Smooth muscle cell (in vitro differentiated cells): ENCODE data around the gene MAN2B2. TPM values are rescaled to one million over a fixed set of nuclear protein-coding genes. Genes with fewer than 3 reads are reported as not detected.

Experiments
- DNase-seq: peaks from one replicate; lab custom pipeline; 2025; ENCODE audit not compliant: unreplicated experiment; lab: John Stamatoyannopoulos, UW
- H2AFZ ChIP-seq: fragments of 200-600 bp; sonication (generic); 2 replicates; pipeline ENCODE4 v1.6.0; 2016; ENCODE audit warnings: antibody characterized with exemption, low read depth, mild to moderate bottlenecking
- H3F3A ChIP-seq: fragments of 200-600 bp; sonication (generic); 2 replicates; pipeline ENCODE4 v1.6.0; 2017; ENCODE audit warnings: antibody characterized with exemption, low read depth
- H3K27ac ChIP-seq: fragments of 200-600 bp; sonication (generic); 2 replicates; pipeline ENCODE4 v1.5.1; 2016; ENCODE audit warnings: low read depth, mild to moderate bottlenecking
- H3K27me3 ChIP-seq: fragments of 200-600 bp; sonication (generic); 2 replicates; pipeline ENCODE4 v1.6.1; 2016; ENCODE audit warnings: low read depth, mild to moderate bottlenecking
- H3K36me3 ChIP-seq: fragments of 200-600 bp; sonication (generic); 2 replicates; pipeline ENCODE4 v1.5.1; 2016; ENCODE audit warnings: low read depth
- H3K4me1 ChIP-seq: fragments of 200-600 bp; sonication (generic); 2 replicates; pipeline ENCODE4 v1.5.1; 2016; ENCODE audit warnings: low read depth
- H3K4me2 ChIP-seq: fragments of 200-600 bp; sonication (generic); 2 replicates; pipeline ENCODE4 v1.6.0; 2016; ENCODE audit warnings: mild to moderate bottlenecking
- H3K4me3 ChIP-seq: fragments of 200-600 bp; sonication (generic); 2 replicates; pipeline ENCODE4 v1.5.1; 2016; ENCODE audit warnings: mild to moderate bottlenecking
- H3K79me2 ChIP-seq: fragments of 200-600 bp; sonication (generic); 2 replicates; pipeline ENCODE4 v1.6.0; 2016; ENCODE audit warnings: low read depth, mild to moderate bottlenecking
- H3K9ac ChIP-seq: fragments of 200-600 bp; sonication (generic); 2 replicates; pipeline ENCODE4 v1.6.0; 2016; ENCODE audit warnings: low read depth
- H3K9me3 ChIP-seq: fragments of 200-600 bp; sonication (generic); replicated peaks from 2 replicates; pipeline ENCODE4 v1.5.1; 2016; ENCODE audit warnings: low read depth
- H4K20me1 ChIP-seq: fragments of 200-600 bp; sonication (generic); 2 replicates; pipeline ENCODE4 v1.6.0; 2016; ENCODE audit warnings: low read depth
- WGBS: methylation state at CpG from one replicate; pipeline ENCODE4 v1.1.7; 2016; ENCODE audit warnings: low lambda C conversion rate; 5-methylcytosine and 5-hydroxymethylcytosine counted together
- polyA plus RNA-seq: library from polyadenylated mRNA; unstranded; fragments of >200 nt; fragmentation: Nextera tagmentation; extraction: Ambion mirVana; gene quantifications from 2 replicates; pipeline ENCODE4 v1.2.1, GENCODE V29; 2016
- total RNA-seq: library from RNA; depleted of rRNA; stranded (reverse); fragments of >200 nt; gene quantifications from 2 replicates; pipeline ENCODE4 v1.2.3, GENCODE V29; 2014
- TF ChIP-seq, protein P1 (sequence below): fragments of 200-600 bp; sonication (generic); IDR thresholded peaks from 2 replicates; pipeline ENCODE4 v1.5.1; 2017; ENCODE audit warnings: borderline replicate concordance, mild to moderate bottlenecking, antibody characterized with exemption; ENCODE audit not compliant: insufficient read depth, poor library complexity, severe bottlenecking

The MAN2B2 gene
- total and polyA plus RNA-seq, 2 experiments from 2014 or later: 14.5 to 18.3 TPM

DNA sequence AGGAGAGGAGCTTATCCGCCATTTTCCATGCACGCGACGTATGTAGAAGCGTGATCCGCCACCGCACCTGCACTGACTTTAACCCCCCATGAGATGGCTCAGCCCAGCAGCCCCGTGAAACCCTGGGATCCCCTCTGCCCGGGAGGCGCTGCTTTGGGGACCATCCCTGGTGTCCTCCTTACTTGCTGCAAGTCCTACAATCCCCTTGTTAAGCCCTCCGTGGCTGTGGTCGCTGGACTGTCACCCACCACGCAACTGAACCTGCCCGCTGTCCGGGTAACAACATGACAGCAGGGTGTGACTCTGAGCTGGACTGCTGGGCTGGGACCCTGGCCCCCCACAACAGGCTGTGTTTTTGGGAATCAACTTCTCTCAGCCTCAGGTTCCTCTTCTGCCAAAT is 44.7 kb upstream of the MAN2B2 start:
- no peaks in the 10 kb centered on the region for H3K27me3 ChIP-seq
- H4K20me1 ChIP-seq: no peaks in the 10 kb centered on the region
- no peaks in the 10 kb centered on the region for H3K36me3 ChIP-seq
- H2AFZ ChIP-seq: no peak overlapping the region
- 94% methylated on average over 15 of the region's 15 CpGs for WGBS
- no peak for DNase-seq
- H3K4me1 ChIP-seq: no peaks in the 10 kb centered on the region
- H3K9ac ChIP-seq: no peak overlapping the region
- no peak overlapping the region for H3K4me3 ChIP-seq
- no peak overlapping the region for H3K27ac ChIP-seq
- TF ChIP-seq, protein P1, sequence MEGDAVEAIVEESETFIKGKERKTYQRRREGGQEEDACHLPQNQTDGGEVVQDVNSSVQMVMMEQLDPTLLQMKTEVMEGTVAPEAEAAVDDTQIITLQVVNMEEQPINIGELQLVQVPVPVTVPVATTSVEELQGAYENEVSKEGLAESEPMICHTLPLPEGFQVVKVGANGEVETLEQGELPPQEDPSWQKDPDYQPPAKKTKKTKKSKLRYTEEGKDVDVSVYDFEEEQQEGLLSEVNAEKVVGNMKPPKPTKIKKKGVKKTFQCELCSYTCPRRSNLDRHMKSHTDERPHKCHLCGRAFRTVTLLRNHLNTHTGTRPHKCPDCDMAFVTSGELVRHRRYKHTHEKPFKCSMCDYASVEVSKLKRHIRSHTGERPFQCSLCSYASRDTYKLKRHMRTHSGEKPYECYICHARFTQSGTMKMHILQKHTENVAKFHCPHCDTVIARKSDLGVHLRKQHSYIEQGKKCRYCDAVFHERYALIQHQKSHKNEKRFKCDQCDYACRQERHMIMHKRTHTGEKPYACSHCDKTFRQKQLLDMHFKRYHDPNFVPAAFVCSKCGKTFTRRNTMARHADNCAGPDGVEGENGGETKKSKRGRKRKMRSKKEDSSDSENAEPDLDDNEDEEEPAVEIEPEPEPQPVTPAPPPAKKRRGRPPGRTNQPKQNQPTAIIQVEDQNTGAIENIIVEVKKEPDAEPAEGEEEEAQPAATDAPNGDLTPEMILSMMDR: no peak
- no peaks in the 10 kb centered on the region for H3F3A ChIP-seq
- no peaks in the 10 kb centered on the region for H3K9me3 ChIP-seq
- no peaks in the 10 kb centered on the region for H3K79me2 ChIP-seq
- no peak overlapping the region for H3K4me2 ChIP-seq

DNA sequence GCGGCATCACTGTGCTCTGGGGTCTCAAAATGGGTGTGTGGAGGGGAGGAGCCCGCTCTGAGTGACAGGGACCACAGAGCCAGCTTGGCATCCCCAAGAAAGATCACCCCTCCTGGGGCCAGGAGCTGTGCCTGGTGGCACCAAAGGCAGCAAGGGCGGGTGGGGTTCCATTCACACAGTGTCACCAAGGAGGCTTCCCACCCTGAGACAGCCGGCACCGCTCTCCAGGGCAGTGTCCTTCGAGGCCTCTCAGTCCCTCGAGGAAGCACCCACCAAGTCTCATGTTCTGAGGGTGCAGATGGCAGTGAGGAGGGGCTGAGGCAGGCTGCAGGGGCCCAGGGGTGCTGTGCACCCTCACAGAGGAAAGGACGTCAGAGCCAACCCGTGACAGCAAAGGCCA is 44.0 kb upstream of the MAN2B2 start:
- no peaks in the 10 kb centered on the region for H4K20me1 ChIP-seq
- H3K9me3 ChIP-seq: no peaks in the 10 kb centered on the region
- no peak overlapping the region for H3K4me3 ChIP-seq
- TF ChIP-seq, protein P1: no peak
- no peak overlapping the region for H3K4me2 ChIP-seq
- H3K79me2 ChIP-seq: no peaks in the 10 kb centered on the region
- H3K4me1 ChIP-seq: no peaks in the 10 kb centered on the region
- no peaks in the 10 kb centered on the region for H3K27me3 ChIP-seq
- WGBS: 78% methylated on average over 9 of the region's 9 CpGs
- H3K36me3 ChIP-seq: no peaks in the 10 kb centered on the region
- no peak overlapping the region for H3K9ac ChIP-seq
- no peak for DNase-seq
- no peak overlapping the region for H3K27ac ChIP-seq
- H3F3A ChIP-seq: no peaks in the 10 kb centered on the region
- H2AFZ ChIP-seq: no peak overlapping the region

DNA sequence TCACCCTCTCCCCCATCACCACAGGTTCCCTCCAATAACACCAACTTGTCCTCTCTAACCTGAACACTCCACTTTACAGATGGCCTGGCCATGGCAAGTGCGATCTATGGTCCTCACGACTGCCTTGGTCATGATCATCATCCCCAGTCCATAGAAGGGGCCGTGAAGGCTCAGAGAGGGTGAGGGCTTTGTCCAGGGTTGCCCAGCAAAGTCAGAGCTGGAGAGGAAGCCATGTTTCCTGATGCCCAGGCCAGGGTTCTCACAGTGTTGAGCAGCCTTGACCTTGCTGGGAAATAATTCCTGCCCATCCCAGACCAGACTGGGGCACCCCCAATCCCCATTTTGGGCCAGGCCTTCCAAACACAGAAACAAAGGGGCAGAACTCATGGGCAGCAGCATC is 42.9 kb upstream of the MAN2B2 start:
- Histone ChIP-seq H3K9me3 (no peaks in the 10 kb centered on the region), H3F3A (no peaks in the 10 kb centered on the region), H3K27ac (no peak overlapping the region), H3K9ac (no peak overlapping the region), H3K4me1 (no peaks in the 10 kb centered on the region), H2AFZ (no peak overlapping the region), H4K20me1 (no peaks in the 10 kb centered on the region), H3K4me2 (no peak overlapping the region), H3K79me2 (no peaks in the 10 kb centered on the region), H3K36me3 (no peaks in the 10 kb centered on the region), H3K27me3 (no peaks in the 10 kb centered on the region), H3K4me3 (no peak overlapping the region)
- DNase-seq: no peak
- TF ChIP-seq, protein P1: no peak
- WGBS: 67% methylated on average over 3 of the region's 3 CpGs

DNA sequence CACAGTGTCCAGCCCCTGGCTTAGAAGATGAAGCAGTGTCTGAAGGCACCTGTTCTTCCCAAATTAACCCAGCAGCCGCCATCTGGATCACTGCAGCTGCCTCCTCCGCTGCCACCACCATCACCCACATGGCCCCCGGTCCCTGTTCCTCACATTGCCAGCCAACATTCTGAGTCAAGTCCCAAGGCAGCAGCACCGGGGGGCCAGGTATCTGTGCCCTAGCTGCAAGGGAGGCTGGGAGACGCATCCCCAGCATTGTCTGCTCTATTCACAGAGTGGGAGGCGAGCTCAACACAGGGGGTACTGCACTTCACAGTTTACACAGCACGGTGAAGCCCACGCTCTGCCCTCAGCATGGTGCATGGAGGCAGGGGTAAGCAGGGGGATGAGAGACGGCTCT is 42.3 kb upstream of the MAN2B2 start:
- H3K27ac ChIP-seq: no peak overlapping the region
- no peaks in the 10 kb centered on the region for H3K36me3 ChIP-seq
- 88% methylated on average over 9 of the region's 9 CpGs for WGBS
- H3K4me2 ChIP-seq: no peak overlapping the region
- no peak overlapping the region for H2AFZ ChIP-seq
- no peaks in the 10 kb centered on the region for H3K4me1 ChIP-seq
- no peaks in the 10 kb centered on the region for H4K20me1 ChIP-seq
- H3K79me2 ChIP-seq: no peaks in the 10 kb centered on the region
- H3K9me3 ChIP-seq: no peaks in the 10 kb centered on the region
- DNase-seq: no peak
- H3K9ac ChIP-seq: no peak overlapping the region
- H3K4me3 ChIP-seq: no peak overlapping the region
- H3K27me3 ChIP-seq: no peaks in the 10 kb centered on the region
- TF ChIP-seq, protein P1: no peak
- H3F3A ChIP-seq: no peaks in the 10 kb centered on the region
